Left colon (tissue), 2 donors: Measurements from ENCODE around the gene CABLES1. TPM values are rescaled to one million over a fixed set of nuclear protein-coding genes. Genes with fewer than 3 reads are reported as not detected.
A peak's percentile ranks its signal among the peaks of the same experiment; 100 is the strongest.
"Not testable (repeated sequence)": the region's sequence is repeated elsewhere in the genome, so short reads cannot be mapped to it uniquely, and the experiment has no call there.

Experiments
- ATAC-seq: fragments of 200-7000 bp; cut with Tn5 transposase; one replicate; pipeline ENCODE4 v1.9.1; 2020; ENCODE audit warnings: mild to moderate bottlenecking, moderate library complexity
- DNase-seq, 2 donors: peaks; one replicate each; pipeline ENCODE4 v3.0.0-alpha.2; 2020
- intact Hi-C, 2 donors: fragments of 100-400 bp; cut with DNase I in 1 of 2; cut with micrococcal nuclease in 1 of 2; formaldehyde crosslinking; loops; one replicate each; pipeline versions ENCODE4 v1.11.2 to v1.14.0; 2022; cut with DNase I, micrococcal nuclease
- total RNA-seq, 2 donors: library from RNA; stranded (reverse); fragmentation: NEBNext Ultra II Directional; extraction: Animal tissue kit (Norgen Biotek cat#: 25700); gene quantifications; one replicate each; pipeline ENCODE4 v1.2.1, GENCODE V29; 2021
- donor health status: DM: no; HTN: no; CAD: no.
- donor health status: DM: yes; HTN: yes; CAD: no.

CABLES1 gene
- total RNA-seq, 2 donors from 2014 or later: 9.4 to 11.0 TPM

DNA sequence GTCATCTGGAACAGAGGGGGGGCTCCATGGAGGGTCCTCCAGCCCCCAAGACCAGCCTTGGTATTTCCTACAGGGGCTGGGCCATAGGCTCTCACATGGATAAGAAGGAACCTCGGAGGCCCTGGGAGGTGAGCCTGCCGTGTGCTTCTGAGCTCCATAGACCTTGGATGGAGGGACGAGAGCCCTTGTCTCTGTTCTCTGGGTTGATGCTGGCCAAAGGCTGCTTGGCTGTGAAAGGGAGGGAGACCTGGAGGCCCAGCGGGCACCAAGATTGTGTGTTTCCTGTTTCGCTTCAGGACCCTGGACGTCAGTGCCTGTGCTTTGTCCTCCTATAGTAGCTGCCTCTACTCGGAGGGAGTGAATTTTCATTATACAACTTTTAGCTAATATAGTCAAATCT is 20.8 kb downstream of the CABLES1 start:
- ATAC-seq: no peak
- intact Hi-C loops: no loop called here
- no peak for DNase-seq

- no peak for ATAC-seq
- intact Hi-C loops: no loop called here
Observed at GRCh38 chr18:23158058-23158457, 22.8 kb downstream of the CABLES1 start.

GRCh38 chr18:23158884-23159283 is 23.6 kb downstream of the CABLES1 start:
- DNase-seq, ATAC-seq, intact Hi-C loops: not testable (repeated sequence)

More at GRCh38 chr18:23158058-23158457, 22.8 kb downstream of the CABLES1 start:
- no peak for DNase-seq

DNA sequence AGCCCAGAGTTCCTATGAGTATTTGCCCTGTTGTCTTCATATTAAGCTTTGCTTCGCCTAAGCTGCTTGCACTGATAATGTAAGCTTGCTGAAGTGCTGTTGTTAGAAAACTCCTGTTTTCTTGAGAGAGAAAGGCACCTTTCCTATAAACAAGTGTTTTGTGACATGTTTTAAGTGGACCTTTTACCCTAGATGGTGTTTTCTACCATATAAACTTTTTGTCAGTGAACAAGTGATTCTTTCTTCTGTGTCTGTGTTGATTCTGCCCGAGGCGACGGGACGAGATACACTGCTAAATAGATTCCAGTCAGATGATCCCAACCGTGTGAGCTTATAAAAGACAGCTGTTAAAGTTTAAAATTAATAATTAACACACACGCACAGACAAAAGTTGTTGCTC is 24.1 kb downstream of the CABLES1 start:
- intact Hi-C loops: no loop called here
- DNase-seq (no peak), ATAC-seq (peak; percentile 69)

DNA sequence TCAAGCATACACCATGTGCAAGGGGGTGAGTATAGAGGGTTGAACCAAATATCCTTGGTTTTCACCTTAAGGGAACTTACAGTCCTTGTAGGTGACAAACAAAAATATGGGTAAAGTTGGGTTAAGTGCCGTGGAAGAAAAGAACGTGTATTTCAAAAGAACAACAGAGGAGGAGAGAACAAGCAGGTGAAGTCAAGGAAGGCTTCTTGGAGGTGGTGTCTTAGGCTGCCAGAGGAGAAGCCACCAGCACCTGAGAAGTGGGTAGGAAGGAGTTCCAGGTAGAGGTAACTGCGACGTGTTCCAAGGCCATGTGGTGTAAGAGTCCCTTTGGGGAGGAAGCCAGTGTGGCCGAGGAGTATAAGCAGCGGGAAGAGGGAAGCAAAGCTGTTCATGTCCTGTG is 27.2 kb downstream of the CABLES1 start:
- no peak for ATAC-seq
- intact Hi-C loops: no loop called here
- no peak for DNase-seq

GRCh38 chr18:23163786-23164533 is 28.7 kb downstream of the CABLES1 start:
- intact Hi-C loops: no loop called here
- DNase-seq (no peak), ATAC-seq (no peak)

DNA sequence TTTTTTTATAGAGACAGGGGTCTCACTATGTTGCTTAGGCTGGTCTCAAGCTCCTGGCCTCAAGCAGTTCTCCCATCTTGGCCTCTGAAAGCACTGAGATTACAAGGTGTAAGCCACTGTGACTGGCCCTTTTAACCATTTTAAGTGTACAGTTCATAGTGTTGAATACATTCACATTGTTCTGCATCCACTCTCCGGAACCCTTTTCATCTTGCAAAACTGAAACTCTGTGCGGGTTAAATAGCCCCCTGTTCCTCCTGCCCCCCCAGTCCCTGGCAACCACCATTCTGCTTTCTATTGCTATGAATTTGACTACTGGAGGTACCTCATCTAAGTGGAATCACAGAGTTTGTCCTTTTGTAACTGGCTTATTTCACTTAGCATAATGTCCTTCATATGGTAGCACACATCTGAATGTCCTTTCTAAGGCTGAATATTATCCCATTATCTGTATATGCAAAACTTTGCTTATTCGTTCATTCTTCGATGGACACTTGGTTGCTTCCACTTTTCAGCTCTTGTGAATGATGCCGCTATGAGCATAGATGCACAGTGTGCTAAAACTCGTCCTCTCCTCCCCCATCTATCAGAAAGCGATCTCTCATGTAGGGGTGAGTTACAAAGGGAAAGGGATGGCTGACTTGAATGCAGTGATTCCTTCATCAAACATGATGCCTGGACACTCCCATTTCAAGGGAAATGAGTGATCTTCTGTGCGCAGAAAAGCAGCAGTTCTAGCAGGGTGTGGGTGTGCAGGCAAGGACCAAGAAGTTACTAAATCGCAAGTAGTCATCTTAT is 30.2 kb downstream of the CABLES1 start:
- DNase-seq: no peak
- intact Hi-C loops: no loop called here

DNA sequence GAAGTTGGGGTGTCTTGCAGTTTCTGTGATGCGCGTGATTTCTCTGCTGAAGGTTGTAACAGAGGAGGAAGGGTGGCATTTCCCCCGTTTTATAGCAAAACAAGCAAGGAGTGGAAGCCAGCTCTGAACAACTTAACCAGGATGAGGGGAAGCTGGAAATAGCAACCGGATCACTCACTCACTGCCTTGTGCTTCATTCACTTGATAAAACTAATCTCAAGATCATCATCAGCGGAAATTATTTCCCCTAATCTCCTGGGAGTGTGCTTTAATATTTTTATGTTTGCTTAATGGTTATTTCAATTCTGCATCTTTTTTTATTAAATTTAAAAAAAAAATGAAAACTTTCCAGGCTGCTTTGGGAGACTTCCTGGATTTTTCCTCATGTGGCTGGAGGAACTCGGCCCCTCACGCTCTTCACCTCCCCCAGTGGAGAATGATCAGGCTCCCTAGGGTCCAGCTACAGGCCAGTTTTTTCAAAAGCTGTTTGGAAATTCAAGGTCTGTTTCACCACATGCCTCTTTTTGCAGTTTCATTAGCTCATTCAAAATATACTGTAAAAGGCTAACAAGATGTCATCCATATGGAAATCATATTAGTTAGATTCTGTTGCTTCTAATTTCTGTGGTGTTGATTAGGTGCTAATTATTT is 31.7 kb downstream of the CABLES1 start:
- ATAC-seq: no peak
- no peak for DNase-seq
- intact Hi-C loops: no loop called here

More for the DNA sequence above, 30.2 kb downstream of the CABLES1 start:
- ATAC-seq: no peak

- ATAC-seq (no peak), DNase-seq (no peak)
Observed at GRCh38 chr18:23169673-23170044, 34.4 kb downstream of the CABLES1 start.

GRCh38 chr18:23170137-23170536 is 34.9 kb downstream of the CABLES1 start:
- intact Hi-C loops: no loop called here
- DNase-seq: no peak
- ATAC-seq: no peak

More at GRCh38 chr18:23169673-23170044, 34.4 kb downstream of the CABLES1 start:
- intact Hi-C loops: no loop called here

DNA sequence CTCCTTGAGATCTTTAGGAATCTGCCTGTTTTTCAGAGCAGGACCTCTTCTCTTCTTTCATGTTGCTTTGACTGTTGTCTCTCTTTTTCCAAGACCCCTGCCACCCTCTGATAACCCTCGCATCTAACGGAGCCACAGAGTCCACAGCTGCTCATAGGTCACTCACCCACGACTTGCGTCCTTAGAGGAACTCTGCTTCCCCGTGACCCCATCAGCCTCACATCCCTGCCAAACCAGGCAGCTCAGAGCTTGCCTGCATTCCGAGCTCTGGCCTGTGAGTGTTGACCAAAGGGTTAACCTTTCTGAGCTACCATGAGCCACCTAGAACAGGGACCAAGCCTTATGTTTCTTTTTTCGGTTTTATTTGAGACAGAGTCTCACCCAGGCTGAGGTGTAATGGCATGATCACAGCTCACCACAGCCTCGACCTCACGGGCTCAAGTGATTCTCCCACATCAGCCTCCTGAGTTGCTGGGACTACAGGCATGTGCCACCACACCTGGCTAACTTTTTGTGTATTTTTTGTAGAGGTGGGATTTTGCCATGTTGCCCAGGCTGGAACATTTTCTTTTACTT is 36.4 kb downstream of the CABLES1 start:
- no peak for ATAC-seq

GRCh38 chr18:23172591-23173380 is 37.5 kb downstream of the CABLES1 start:
- intact Hi-C loops: no loop called here
- ATAC-seq (no peak), DNase-seq (no peak)

More for the DNA sequence above, 36.4 kb downstream of the CABLES1 start:
- intact Hi-C loops: no loop called here
- DNase-seq: no peak

DNA sequence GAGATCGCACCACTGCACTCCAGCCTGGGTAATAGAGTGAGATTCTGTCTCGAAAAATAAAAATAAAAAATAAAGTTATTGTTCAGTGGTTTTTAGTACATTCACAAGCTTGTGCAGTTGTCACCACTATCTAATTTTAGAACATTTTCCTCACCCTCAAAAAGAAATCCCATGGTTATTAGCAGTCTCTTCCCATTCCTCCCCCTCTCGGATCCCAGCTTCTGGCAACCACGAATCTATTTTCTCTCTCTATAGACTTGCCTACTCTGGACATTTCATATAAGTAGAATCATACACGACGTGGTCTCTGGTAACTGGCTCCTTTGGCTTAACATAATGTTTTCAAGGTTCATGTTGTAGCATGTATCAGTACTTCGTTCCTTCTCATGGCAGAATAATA is 38.6 kb downstream of the CABLES1 start:
- intact Hi-C loops: no loop called here
- ATAC-seq: no peak
- no peak for DNase-seq

GRCh38 chr18:23176701-23177432 is 41.6 kb downstream of the CABLES1 start:
- intact Hi-C loops: no loop called here
- DNase-seq (no peak), ATAC-seq (no peak)

- ATAC-seq: no peak
- no peak for DNase-seq
- intact Hi-C loops: no loop called here
Observed at GRCh38 chr18:23177433-23178072, 42.3 kb downstream of the CABLES1 start.

- intact Hi-C loops: no loop called here
- no peak for ATAC-seq
- no peak for DNase-seq
Observed at GRCh38 chr18:23178201-23178600, 42.9 kb downstream of the CABLES1 start.

DNA sequence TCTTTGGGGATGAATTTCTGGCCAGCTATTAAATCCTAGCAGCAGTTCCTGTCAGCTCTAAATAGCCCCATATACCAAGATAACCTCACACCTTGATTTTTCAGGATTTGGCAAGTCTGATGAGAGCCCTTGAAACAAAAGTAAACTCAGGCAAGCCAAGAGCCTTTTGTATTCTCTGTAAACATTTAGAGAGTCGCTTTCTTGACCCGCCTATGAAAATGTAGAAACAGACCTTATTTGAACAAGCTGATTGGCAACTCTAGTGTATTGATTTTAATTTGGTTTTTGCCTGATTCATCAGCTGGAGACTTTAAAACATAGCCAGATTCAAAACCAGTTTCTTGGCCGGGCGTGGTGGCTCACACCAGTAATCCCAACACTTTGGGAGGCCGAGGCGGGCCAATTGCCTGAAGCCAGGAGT is 43.4 kb downstream of the CABLES1 start:
- intact Hi-C loops: no loop called here
- peak; percentile 42 for ATAC-seq
- no peak for DNase-seq
